Endothelial cell of umbilical vein (primary cell): ENCODE measurements around the gene THBD.

Source experiments
- CTCF ChIP-seq, 2 donors: IDR thresholded peaks; 1 replicate in 1 of 2; 2 replicates in 1 of 2; pipeline ENCODE4 v1.5.1; 2011; ENCODE audit warnings: low read length in 2 of 2, mild to moderate bottlenecking in 2 of 2, moderate library complexity in 2 of 2, control low read depth in 1 of 2, inconsistent platforms in 1 of 2, low read depth in 1 of 2; ENCODE audit not compliant: insufficient read depth in 1 of 2; ENCODE audit errors: extremely low read depth in 1 of 2
- EZH2 ChIP-seq: IDR thresholded peaks from 2 replicates; pipeline ENCODE4 v1.6.1; 2012; ENCODE audit warnings: borderline replicate concordance, low read depth, mild to moderate bottlenecking, moderate library complexity, low read length, inconsistent platforms; ENCODE audit not compliant: severe bottlenecking
- JUN ChIP-seq: IDR thresholded peaks from 2 replicates; pipeline ENCODE4 v1.6.1; 2011; ENCODE audit warnings: borderline replicate concordance, low read depth; ENCODE audit not compliant: insufficient read length, insufficient read depth
- POLR2A ChIP-seq: IDR thresholded peaks from 2 replicates; pipeline ENCODE4 v1.6.1; 2012; ENCODE audit warnings: low read depth, mild to moderate bottlenecking, control low read depth, low read length
- POLR2AphosphoS5 ChIP-seq: IDR thresholded peaks from 2 replicates; pipeline ENCODE4 v1.6.1; 2012; ENCODE audit warnings: low read depth, mild to moderate bottlenecking, control low read depth, low read length, moderate library complexity; ENCODE audit not compliant: insufficient read depth
- TF ChIP-seq, protein P1 (sequence below): IDR thresholded peaks from 2 replicates; pipeline ENCODE4 v1.6.1; 2011; ENCODE audit not compliant: insufficient read depth, insufficient read length

- TF ChIP-seq CTCF (IDR thresholded peaks at IDR 0.05; ENCODE audit: extremely low read depth in 1 of 2, insufficient read depth in 1 of 2, low read depth in 1 of 2, low read length in 2 of 2): no peak
- TF ChIP-seq EZH2: no peak
- no peak for TF ChIP-seq POLR2A
- no peak for TF ChIP-seq POLR2AphosphoS5
- TF ChIP-seq, protein P1, sequence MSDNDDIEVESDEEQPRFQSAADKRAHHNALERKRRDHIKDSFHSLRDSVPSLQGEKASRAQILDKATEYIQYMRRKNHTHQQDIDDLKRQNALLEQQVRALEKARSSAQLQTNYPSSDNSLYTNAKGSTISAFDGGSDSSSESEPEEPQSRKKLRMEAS: no peak
- TF ChIP-seq JUN: no peak
These were observed 43.5 kb upstream of the THBD start for GRCh38 chr20:23092861-23093495.
